HG03196 (cell line): ENCODE measurements around the gene LEO1.

Experiments
- ATAC-seq: cut with Tn5 transposase; IDR thresholded peaks from one replicate; pipeline ENCODE4 v1.9.1; 2021; ENCODE audit not compliant: unreplicated experiment

Gene LEO1

DNA sequence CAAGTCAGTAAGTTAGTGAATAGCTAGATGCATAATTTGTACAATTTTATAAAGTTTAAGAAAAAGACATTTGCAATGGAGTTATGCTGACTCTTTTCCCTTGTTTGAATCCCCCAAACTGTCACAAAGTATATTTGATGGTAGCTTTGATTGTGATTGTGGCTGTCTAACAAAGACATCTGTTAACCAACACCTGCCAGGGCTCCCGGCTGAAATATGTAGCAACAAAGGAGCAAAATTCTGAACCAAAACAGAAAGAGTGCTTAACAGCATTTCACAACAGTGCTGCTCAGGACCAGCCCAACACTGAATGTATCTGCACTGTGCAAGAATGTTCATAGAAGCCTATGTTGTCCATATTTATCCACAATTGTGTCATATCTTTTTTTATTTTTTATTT lies 39.4 kb downstream of the LEO1 start:
- ATAC-seq, result no peak

DNA sequence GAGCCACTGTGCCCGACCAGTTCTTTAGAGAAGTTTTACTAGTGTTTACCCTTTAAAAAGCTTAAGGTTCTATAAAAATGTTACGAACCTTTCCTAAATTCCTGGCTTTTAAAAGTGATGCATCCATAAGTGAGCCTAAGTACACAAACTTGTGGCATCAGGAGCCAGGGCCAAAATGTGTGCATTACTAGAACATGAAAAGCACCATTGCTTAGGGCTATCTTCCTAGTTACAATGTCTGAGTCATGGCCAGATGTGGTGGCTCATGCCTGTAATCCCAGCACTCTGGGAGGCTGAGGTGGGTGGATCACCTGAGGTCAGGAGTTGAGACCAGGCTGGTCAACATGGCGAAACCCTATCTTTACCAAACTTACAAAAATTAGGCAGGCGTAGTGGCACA lies 39.9 kb downstream of the LEO1 start:
- ATAC-seq, result no peak

DNA sequence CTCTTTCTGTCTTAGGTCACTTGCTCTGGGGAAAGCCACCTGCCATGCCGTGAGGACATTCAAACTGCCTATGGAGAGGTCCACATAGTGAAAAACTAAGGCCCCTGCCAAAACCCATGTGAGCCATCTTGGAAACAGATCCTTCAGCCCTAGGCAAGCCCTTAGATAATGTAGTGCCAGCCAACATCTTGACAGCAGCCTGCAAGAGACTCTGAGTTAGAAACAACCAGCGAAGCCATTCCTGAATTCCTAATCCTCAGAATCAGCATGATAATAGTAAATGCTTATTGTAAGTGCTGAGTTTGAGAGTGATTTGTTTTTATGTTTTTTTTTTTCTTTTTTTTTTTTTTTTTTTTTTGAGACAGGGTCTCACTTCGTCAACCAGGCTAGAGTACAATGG lies 40.6 kb downstream of the LEO1 start:
- ATAC-seq, result no peak

DNA sequence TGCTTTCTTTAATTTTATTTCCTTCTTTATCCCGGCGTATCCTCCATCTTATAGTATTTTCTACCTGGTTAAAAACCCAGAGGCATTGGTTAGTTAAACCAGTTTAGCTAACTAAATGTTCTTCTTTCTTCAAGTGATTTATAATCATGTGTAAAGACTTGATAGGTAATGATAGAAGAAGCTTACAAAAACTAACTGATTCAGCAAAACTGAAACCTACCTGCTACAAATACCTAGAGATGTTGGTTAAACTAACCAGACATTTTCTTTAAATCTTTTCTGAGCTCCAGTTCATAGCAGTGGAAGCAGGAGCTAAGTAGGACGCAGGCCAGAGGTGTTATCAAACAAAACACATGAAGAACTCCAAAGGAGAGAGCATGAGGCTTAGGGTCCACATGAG lies 44.8 kb downstream of the LEO1 start:
- ATAC-seq, result no peak

DNA sequence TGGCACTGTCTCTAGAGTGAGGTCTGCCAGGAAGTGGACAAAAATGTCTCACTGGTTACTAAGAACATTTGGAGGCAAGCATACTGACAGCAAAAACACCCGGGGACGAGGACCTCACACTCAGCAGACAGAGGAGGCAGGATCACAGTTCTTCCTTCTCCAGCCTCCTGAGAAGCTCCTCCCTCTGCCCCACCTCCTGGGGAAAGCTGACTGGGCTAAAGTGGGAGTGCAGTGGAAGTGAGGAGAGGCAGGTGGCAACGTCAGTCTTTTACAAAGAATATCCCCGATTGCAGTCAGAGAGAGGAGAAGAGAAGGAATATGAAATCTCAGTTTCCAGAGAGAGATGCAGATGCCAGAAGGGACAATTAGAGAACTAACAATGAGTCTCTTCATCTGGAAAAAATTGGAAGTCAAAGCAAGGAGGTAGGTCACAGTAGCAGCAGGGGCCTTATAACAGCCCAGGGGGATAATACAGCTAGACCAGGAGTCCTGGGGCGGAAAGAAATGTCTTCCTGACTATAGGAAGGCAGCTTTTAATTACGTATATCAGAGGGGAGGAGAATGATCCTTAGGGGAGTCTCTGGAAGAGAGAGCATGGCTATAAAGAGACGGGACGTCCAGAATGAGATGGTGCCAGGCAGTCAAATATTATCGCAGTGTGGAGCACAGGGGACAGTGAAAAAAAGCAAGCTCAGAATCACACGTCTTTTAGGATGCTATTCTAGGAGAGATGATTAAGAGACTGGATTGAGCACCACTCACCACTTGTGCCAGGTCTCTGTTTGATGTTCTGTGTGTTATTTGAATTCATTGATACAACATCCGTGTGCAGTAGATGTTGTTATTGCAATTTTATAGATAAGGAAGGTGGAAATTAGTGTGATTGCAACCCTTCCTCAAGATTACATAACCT lies 47.2 kb downstream of the LEO1 start:
- ATAC-seq, result no peak

DNA sequence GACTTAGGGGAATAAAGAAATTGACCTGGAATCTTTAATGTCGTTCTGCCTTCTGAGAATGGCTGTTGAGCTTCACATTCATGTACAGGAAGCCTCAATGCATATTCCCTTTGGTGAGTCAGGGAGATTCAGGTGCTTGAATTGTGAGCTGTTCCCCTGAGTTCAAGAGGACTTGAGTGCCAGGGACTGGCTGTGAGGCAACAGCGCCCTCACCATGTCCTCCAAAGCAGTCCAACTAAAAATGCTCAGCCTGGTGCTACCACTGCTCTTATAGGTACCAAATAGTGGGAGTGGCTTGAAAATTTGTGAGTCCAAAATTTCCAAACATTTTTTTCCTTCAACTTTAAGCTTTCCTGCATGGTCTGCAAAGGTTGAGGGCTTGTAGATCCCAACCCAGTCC lies 54.1 kb downstream of the LEO1 start:
- ATAC-seq, result no peak

DNA sequence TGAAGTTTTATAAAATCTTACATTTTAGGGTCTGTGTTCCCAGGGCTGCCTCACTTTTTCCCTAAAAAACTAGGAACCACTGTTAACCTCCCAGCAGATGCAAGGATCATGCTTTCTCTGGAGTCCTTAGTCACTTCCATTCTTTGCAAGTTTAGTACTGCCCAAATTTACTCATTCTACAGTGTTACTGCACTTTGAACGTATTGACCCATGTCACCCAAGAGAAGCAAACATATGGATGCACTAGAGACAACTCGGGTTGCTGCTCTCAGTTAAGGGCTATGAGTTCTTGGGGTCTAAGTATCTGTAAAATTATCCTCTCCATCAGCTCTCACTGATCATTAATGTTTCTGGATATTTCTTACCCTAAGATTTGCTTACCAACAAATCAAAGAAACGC lies 59.0 kb downstream of the LEO1 start:
- ATAC-seq, result no peak

DNA sequence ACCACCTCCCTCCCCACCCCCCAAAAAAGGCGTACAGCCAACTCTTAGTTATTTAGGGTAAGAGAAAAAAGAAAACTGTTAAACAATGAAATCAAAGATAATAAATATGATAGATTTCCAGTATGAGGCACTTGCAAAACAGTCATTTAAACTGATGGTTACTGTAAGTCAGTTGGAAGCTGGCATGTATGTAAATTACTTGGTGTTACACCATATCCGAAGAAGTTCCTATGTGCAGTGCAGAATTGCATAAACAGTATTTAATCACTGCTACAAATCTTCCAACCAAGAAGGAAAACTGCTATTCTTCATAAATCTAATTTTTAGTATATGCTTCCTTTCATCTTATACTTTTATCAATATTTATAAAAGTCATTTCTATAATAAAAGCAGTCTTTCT lies 62.0 kb downstream of the LEO1 start:
- no peak for ATAC-seq

DNA sequence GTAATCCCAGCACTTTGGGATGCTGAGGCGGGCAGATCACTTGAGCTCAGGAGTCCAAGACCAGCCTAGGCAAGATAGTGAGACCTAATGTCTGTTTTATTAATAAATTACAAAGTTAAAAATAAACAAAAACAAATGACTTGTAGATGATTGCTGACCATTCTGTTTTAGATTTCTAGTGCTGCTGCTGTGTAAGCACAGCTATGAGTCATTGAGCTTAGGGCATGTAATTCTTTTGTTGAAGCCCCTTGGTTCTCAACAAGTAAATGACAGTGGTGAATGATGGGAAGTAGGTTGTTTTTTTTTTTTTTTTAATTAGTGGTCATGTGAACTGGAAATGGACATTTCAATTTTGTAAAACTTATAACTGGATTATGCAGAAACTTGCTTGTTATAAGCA lies 63.3 kb downstream of the LEO1 start:
- ATAC-seq, result no peak

DNA sequence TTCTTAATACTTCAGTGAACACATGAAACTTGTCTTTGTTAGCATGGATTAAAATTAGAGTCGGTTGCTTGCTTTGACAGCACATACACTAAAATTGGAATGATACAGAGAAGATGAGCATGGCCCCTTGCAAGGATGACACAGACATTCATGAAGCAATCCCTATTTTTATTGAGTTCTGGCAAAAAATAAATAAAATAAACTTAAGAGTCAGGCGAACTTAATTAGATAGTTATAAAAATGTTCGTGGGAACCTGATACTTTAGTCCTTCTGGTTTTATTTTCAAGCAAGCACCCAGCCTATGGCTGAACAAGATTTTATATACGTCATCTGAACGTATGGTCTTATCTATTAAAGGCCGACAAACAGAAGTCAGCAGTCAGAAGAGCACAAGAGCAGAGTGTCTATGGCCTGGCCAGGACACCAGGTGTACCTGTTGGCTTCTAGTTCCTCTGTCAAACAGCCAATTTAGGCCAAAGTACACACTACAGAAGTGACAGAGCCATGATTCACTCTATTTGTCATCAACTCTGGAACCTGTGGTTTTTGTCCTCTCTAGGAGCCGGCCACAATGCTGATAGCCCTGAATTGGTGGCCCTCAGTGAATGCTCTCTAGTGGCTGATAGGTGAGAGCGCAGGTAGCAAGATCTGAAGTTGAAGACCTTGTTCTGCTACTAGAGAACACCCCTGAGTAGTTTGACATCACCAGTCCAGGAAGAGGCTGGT lies 64.3 kb downstream of the LEO1 start:
- no peak for ATAC-seq

DNA sequence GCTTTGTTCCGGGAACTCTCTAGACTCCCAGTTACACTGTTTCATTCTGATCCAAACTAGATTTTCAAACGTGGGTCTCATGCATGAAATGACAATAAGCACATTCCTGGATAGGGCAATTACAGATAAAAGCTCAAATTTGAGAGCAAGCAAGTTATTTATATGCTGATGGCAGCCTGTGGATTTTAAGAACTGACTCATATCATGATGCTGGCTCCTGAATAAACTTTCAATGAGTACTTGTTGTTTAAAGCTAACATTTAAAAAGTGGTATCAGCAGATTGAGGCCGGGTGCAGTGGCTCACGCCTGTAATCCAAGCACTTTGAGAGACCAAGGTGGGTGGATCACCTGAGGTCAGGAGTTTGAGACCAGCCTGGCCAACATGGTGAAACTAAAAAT lies 66.6 kb downstream of the LEO1 start:
- ATAC-seq, result no peak

DNA sequence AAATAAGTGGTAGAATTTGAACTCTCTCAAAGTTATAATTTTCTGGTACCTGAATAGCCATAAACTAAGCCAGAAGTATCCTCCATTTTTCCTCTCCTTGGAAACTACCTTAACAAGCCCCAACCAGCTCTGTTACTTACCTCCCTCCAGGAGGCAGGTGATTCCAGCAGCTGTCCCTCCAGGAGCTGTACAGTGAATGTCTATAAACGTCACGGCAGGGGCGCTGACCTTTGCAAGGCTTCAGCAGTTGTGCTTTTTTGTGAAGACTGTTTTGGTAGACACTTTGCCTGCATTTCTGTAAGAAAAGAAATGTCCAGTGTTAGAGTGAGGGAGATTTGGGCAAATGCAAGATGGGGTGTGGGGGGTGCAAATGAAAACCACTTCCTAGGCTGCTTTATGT lies 67.2 kb downstream of the LEO1 start:
- no peak for ATAC-seq

DNA sequence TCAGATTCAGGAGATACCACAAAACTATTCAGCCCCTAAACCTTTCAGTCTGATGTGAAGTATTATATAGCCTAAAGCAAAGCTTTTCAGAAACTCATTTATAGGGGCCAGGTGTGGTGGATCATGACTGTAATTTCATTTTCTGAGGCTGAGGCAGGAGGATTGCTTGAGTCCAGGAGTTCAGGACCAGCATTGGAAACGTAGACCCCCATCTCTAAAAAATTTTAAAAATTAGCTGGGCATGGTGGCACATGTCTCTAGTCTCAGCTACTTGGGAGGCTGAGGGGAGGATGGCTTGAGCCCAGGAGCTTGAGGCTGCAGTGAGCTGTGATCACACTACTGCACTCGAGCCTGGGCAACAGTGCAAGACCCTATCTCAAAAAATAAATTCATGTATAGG lies 82.1 kb downstream of the LEO1 start:
- no peak for ATAC-seq

DNA sequence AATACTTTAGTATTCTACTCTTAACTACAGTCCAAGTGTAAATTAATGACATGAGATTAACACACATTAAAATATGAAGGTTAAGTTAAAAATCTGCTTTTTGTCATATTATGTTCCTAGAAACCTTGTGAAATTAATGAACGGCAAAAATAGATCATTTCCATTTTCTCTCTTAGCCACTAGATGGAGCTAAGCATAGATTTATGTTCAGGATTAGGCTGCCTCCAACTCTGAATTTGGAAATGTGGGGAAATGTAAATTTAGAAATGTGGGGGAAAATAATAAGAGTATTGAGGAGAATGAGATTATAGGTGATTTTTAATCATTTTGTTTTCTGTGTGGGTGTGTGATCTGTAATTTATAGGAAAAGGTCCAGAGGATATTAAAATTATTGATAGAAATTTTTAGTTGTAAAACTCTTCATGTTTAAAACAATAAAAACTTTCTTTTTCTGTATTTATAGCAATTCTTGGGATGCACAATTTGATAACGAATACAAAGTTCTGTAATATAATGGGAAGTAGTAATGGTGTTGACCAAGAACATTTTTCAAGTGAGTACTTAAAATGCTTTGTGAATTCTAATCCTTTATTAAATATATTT lies 82.9 kb downstream of the LEO1 start:
- no peak for ATAC-seq
